Neural crest cell (in vitro differentiated cells): ENCODE results near the gene SPOCK2. TPM values are rescaled to one million over a fixed set of nuclear protein-coding genes. Genes with fewer than 3 reads are reported as not detected.

Experiments
- DNase-seq: peaks from one replicate; pipeline ENCODE4 v3.0.0; 2021; ENCODE audit warnings: low read depth, mixed read lengths, low spot score
- H3K27ac Mint-ChIP-seq: one replicate; pipeline ENCODE4 v1.8.0; 2021; ENCODE audit warnings: mild to moderate bottlenecking, mixed read lengths; ENCODE audit not compliant: unreplicated experiment
- H3K27me3 Mint-ChIP-seq: 2 replicates; pipeline ENCODE4 v1.8.0; 2021; ENCODE audit warnings: low read depth, mild to moderate bottlenecking, mixed read lengths
- H3K36me3 Mint-ChIP-seq: 2 replicates; pipeline ENCODE4 v1.8.0; 2021; ENCODE audit warnings: low read depth, mild to moderate bottlenecking, mixed read lengths
- H3K4me1 Mint-ChIP-seq: 2 replicates; pipeline ENCODE4 v1.8.0; 2021; ENCODE audit warnings: mixed read lengths
- H3K4me3 Mint-ChIP-seq: one replicate; pipeline ENCODE4 v1.8.0; 2021; ENCODE audit warnings: mild to moderate bottlenecking, mixed read lengths
- H3K9me3 Mint-ChIP-seq: 2 replicates; pipeline ENCODE4 v1.8.0; 2021; ENCODE audit warnings: mixed read lengths
- CTCF ChIP-seq: fragments of 200-600 bp; sonication (generic); conservative IDR thresholded peaks from 2 replicates; pipeline ENCODE4 v1.5.0; 2021; ENCODE audit warnings: antibody characterized with exemption, mild to moderate bottlenecking
- total RNA-seq: library from RNA; stranded (reverse); gene quantifications from 2 replicates; pipeline ENCODE4 v1.2.1, GENCODE V29; 2021

Gene SPOCK2
- total RNA-seq, 1 donor from 2014 or later, result 1.4 TPM

- no peaks in the 10 kb centered on the region for H3K9me3 Mint-ChIP-seq
- H3K36me3 Mint-ChIP-seq, result peaks cover 2% of the 10 kb centered on the region
- TF ChIP-seq CTCF, result no peak
- DNase-seq, result no peak
- no peak overlapping the region for H3K27ac Mint-ChIP-seq
- peak overlapping the region; percentile 54 for H3K4me3 Mint-ChIP-seq
- H3K27me3 Mint-ChIP-seq, result peaks cover 66% of the 10 kb centered on the region
- H3K4me1 Mint-ChIP-seq, result peaks cover 28% of the 10 kb centered on the region
Measured at GRCh38 chr10:72086466-72087391, 1.6 kb downstream of the SPOCK2 start.

DNA sequence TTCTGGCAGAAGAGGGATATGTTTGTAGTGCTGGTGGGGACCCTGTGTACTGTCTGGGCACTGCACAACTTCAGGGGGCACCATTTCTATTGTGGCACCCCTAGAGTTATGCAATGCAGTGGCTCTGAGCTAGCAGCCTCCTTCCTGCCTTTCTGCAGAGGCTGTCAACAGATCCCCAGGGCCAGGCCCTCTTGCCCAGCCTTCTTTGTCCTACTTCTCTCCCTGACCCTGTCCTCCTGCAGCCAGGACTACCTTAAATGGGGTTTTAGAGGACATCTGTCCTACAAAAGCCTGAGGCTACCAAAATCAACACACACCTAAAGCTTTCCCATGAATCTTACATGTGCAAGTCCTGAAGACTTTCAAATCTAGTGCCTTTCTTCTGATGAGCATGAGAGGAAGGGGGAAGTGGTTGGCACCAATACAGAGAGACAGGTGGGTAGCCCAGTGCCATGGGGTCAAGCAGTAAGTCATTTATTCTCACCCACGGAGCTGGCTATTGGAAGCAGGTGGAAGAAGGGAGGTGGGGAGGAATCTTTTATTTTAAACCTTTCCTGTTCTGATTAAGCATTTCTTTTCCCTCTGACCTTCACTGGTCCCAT lies 2.4 kb downstream of the SPOCK2 start:
- H3K4me1 Mint-ChIP-seq, result peaks cover 28% of the 10 kb centered on the region
- peaks cover 61% of the 10 kb centered on the region for H3K27me3 Mint-ChIP-seq
- DNase-seq, result no peak
- H3K27ac Mint-ChIP-seq, result no peak overlapping the region
- no peak for TF ChIP-seq CTCF
- H3K36me3 Mint-ChIP-seq, result no peaks in the 10 kb centered on the region
- H3K9me3 Mint-ChIP-seq, result no peaks in the 10 kb centered on the region
- H3K4me3 Mint-ChIP-seq, result peak overlapping the region; percentile 47

- no peak for TF ChIP-seq CTCF
- peaks cover 58% of the 10 kb centered on the region for H3K27me3 Mint-ChIP-seq
- no peak for DNase-seq
- H3K27ac Mint-ChIP-seq, result no peak overlapping the region
- H3K4me1 Mint-ChIP-seq, result peaks cover 28% of the 10 kb centered on the region
- H3K4me3 Mint-ChIP-seq, result no peak overlapping the region
- H3K36me3 Mint-ChIP-seq, result no peaks in the 10 kb centered on the region
- no peaks in the 10 kb centered on the region for H3K9me3 Mint-ChIP-seq
Measured at GRCh38 chr10:72085166-72085565, 3.2 kb downstream of the SPOCK2 start.

DNA sequence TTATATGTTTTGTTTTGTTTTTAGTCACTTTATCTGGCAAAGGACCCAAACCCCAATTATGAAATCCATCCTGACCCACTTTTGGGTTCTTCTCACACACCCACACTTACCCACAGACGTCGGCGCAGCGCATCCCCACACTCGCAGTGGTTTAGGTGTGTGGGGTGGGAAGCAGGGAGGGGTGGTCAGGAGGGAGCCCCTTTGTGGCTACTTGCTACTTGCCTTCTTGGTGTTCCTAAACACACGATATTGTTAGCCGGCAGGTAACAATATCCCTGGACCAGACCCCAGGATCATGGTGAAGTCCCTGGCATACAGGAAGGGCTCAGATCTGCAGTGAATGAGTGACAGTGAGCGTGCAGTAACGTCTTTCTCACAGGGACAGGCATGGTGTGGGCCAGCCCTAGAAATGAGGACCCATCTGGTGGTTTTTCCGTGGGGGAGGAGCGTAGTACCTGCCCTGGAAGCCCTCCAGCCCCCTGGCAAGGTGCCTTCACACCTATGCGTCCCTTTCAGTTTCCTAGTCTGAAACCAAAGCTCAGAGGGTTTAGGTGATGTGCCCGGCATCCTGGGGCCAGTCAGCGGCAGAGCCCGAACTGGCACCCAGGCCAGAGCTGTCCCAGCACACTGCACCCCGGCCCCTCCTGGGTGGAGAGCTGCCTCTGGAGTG lies 4.4 kb downstream of the SPOCK2 start:
- Mint-ChIP-seq H3K36me3 (no peaks in the 10 kb centered on the region), H3K27ac (no peak overlapping the region), H3K4me3 (no peak overlapping the region), H3K4me1 (peaks cover 28% of the 10 kb centered on the region), H3K27me3 (peaks cover 45% of the 10 kb centered on the region), H3K9me3 (no peaks in the 10 kb centered on the region)
- TF ChIP-seq CTCF, result no peak
- no peak for DNase-seq

GRCh38 chr10:72082856-72083789 lies 5.2 kb downstream of the SPOCK2 start:
- DNase-seq, result no peak
- H3K4me1 Mint-ChIP-seq, result peaks cover 26% of the 10 kb centered on the region
- no peaks in the 10 kb centered on the region for H3K9me3 Mint-ChIP-seq
- no peak overlapping the region for H3K4me3 Mint-ChIP-seq
- H3K27ac Mint-ChIP-seq, result no peak overlapping the region
- no peaks in the 10 kb centered on the region for H3K36me3 Mint-ChIP-seq
- no peak for TF ChIP-seq CTCF
- H3K27me3 Mint-ChIP-seq, result peaks cover 37% of the 10 kb centered on the region
